HepG2 (cell line): Measurements from ENCODE around the gene PRKCZ. TPM values are rescaled to one million over a fixed set of nuclear protein-coding genes. Genes with fewer than 3 reads are reported as not detected.

ENCODE experiments used
- ETV6 ChIP-seq: sonication (generic); formaldehyde crosslinking; conservative IDR thresholded peaks from 2 replicates; pipeline ENCODE4 v1.4.0; 2020; ENCODE audit warnings: missing genetic modification reagents
- HIC2 ChIP-seq: sonication (generic); formaldehyde crosslinking; IDR thresholded peaks from 2 replicates; pipeline ENCODE4 v1.9.0; 2022; ENCODE audit warnings: low read depth, missing genetic modification reagents
- SAFB2 ChIP-seq: sonication (generic); formaldehyde crosslinking; IDR thresholded peaks from 2 replicates; pipeline ENCODE4 v1.5.1; 2020; ENCODE audit warnings: missing genetic modification reagents, low read depth, mild to moderate bottlenecking, borderline replicate concordance
- SNAPC4 ChIP-seq: sonication (generic); formaldehyde crosslinking; IDR thresholded peaks from 2 replicates; pipeline ENCODE4 v1.4.0; 2020; ENCODE audit warnings: mild to moderate bottlenecking, missing genetic modification reagents
- TRAFD1 ChIP-seq: sonication (generic); formaldehyde crosslinking; IDR thresholded peaks from 2 replicates; pipeline ENCODE4 v1.5.1; 2020; ENCODE audit warnings: missing genetic modification reagents, mild to moderate bottlenecking, borderline replicate concordance
- ZBTB49 ChIP-seq: sonication (generic); formaldehyde crosslinking; IDR thresholded peaks from 2 replicates; pipeline ENCODE4 v1.4.0; 2020; ENCODE audit warnings: missing genetic modification reagents, borderline replicate concordance
- ZC3H4 ChIP-seq: sonication (generic); formaldehyde crosslinking; IDR thresholded peaks from 2 replicates; pipeline ENCODE4 v1.4.0; 2020; ENCODE audit warnings: missing genetic modification reagents, borderline replicate concordance
- ZNF569 ChIP-seq: sonication (generic); formaldehyde crosslinking; IDR thresholded peaks from 2 replicates; pipeline ENCODE4 v1.5.0; 2020; ENCODE audit warnings: mild to moderate bottlenecking, missing genetic modification reagents, moderate library complexity, borderline replicate concordance
- ZNF775 ChIP-seq: sonication (generic); formaldehyde crosslinking; IDR thresholded peaks from 2 replicates; pipeline ENCODE4 v1.4.0; 2020; ENCODE audit warnings: missing genetic modification reagents, mild to moderate bottlenecking, moderate library complexity, borderline replicate concordance
- polyA plus RNA-seq, 8 experiments: library from polyadenylated mRNA; depleted of rRNA in 3 of 8; stranded (reverse) in 7 of 8; unstranded in 1 of 8; fragments of >200 nt; fragmentation: Illumina TruSeq in 4 of 8; extraction: Trizol in 4 of 8; gene quantifications; 2 replicates each; pipeline versions ENCODE4 v1.2.1 to v1.2.3, GENCODE V29; 2011 to 2016; ENCODE audit warnings: low read depth in 4 of 8, missing spikeins in 1 of 8, mixed read lengths in 1 of 8; ENCODE audit not compliant: insufficient read depth in 1 of 8
- total RNA-seq, 5 experiments: library from RNA; depleted of rRNA; stranded (reverse); fragments of >200 nt; fragmentation: Illumina TruSeq; extraction: Trizol; gene quantifications; 2 replicates each; pipeline ENCODE4 v1.2.3, GENCODE V29; 2016; ENCODE audit warnings: low read depth in 1 of 5

Gene PRKCZ
- total and polyA plus RNA-seq, 2 of the 13 experiments (the other 11 are each of a cell fraction or from before 2014, with no cell fraction given) = 34.7 to 85.2 TPM

- TF ChIP-seq HIC2 (peak; percentile 98), SNAPC4 (CRISPR knock-in tag) (no peak), ZNF569 (no peak), ETV6 (peak; percentile 62; the same call in 1 of the 2 replicates), ZBTB49 (no peak), ZC3H4 (CRISPR knock-in tag) (no peak), ZNF775 (CRISPR knock-in tag) (no peak), TRAFD1 (no peak), SAFB2 (CRISPR knock-in tag) (no peak)
These were observed 144.9 kb downstream of the PRKCZ start (continued) for GRCh38 chr1:2194898-2195673.
